ENCODE measurements around the gene CTSK.

GRCh38 chr1:150788946-150789345, 19.1 kb downstream of the CTSK start:
- TF ChIP-seq CTCF (IDR thresholded peaks at IDR 0.05) = no peak
- no peak for TF ChIP-seq POLR2A (IDR thresholded peaks at IDR 0.05)

Data from esophagus squamous epithelium (tissue), 4 donors.